GM18511 (cell line): ENCODE measurements around the gene IL12RB2.
A peak's percentile ranks its signal among the peaks of the same experiment; 100 is the strongest.
"Not testable (repeated sequence)": the region's sequence is repeated elsewhere in the genome, so short reads cannot be mapped to it uniquely, and the experiment has no call there.

Experiments used
- ATAC-seq: cut with Tn5 transposase; IDR thresholded peaks from one replicate; pipeline ENCODE4 v1.9.1; 2021; ENCODE audit warnings: mild to moderate bottlenecking, moderate library complexity; ENCODE audit not compliant: unreplicated experiment

IL12RB2 gene

DNA sequence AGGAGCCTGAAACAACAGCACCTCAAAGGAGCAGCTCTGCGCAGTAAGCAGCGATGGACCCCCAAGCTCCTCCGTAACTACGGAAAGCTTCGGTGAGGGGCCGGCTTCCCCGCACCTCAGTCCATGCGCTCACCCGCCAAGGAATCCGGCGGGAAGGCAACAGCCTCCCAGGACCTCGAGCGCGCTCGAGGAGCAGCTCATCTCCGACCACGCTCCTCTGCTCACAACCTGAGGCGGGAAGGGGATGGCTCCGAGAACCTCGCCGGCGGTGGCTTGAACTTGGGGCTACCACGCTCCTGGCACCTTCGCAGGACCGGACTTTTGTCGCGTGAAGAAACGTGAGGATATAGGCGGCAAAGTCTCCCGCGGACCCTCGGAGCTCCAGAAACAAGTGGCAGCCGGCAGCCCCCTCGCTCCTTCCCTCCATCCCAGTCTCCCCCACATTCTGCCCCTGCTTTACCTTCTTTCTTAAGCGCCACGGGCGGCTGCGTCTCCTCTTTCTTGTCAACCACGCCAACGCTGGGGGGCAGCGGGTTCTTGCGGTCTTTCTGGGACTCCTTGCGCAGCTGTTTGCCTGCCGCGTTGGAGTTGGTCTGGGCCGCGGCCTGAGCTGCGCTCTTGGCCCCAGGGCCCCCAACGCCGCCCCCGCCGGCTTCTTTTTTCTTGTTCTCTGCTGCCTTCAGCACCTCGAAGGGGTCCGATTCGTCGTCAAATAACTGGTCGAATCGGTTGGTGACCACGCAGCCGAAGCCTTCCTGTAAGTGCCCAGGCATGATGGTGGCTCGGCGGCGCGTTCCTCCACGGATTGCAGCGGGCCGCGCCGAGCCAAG is 122.1 kb downstream of the IL12RB2 start:
- peak; percentile 3 for ATAC-seq

DNA sequence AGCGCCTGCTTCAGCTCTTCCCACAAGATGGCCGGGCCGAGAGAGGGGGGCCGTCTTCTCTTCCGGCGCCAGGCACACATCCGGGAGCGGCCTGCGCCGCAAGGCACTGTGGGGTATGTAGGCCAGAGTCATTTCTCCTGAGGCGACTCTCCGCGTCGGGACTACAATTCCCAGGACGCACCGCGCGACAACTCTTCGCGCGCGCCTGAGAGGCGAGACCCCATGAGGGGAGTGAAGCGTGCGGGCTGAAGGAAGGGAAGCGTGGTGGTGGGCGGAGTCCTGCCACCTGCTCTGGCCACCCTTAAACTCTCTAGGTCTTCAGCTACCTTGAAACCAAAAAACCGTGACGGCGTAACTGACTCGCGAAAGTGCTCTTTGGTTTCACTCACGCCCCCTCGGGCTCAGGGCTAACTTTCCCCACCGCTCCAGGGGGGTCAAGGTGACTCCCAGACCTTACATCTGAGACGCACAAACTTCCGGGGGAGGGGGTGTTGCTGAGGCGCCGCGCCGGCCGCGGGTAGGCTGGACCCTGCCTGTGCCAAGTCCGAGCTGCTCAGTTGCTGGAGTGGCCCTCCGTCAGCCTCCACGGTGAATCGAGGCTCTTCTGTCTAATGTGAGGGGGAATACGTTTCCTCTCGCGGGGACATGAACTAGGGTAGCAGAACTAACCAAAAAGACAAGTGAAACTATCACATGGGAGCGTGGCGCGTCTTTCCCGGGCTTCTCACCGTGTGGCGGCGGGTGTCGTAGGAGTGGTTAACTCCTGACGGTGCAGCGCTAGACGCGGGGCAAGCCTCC is 122.9 kb downstream of the IL12RB2 start, which contains the start of gene SERBP1:
Gene SERBP1, minus strand, starts transcription at position 45 of the 798 bp plus-strand sequence. CDS start 102 bp downstream, outside the sequence.
- ATAC-seq = peak; percentile 87

DNA sequence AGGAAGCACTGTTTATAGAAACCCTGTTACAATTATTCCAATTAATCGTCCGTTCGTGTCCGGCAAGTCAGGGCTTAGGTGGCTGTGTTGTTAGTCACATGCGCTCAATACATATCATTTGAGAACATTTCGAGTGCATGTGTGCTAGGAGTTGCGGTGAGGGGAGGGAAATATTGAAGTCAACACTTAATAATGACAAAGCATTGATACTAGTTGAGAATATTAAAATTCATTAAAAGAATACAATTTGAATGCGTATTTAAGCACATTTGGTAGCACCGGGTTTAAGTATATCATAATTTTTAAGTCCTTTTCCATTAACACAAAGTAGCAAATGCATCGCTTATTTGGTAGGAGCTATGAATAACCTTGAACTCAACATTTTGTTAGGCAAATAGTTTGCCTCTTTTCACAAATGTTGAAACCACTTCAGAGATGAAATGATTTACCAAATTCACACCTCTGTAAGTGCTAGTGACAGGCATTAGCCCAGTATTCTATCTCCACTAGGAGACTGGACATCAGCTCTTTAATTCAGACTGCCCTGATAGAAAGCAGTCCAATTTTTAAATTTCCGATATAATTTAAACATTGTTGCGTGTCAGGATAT is 123.6 kb downstream of the IL12RB2 start:
- no peak for ATAC-seq

DNA sequence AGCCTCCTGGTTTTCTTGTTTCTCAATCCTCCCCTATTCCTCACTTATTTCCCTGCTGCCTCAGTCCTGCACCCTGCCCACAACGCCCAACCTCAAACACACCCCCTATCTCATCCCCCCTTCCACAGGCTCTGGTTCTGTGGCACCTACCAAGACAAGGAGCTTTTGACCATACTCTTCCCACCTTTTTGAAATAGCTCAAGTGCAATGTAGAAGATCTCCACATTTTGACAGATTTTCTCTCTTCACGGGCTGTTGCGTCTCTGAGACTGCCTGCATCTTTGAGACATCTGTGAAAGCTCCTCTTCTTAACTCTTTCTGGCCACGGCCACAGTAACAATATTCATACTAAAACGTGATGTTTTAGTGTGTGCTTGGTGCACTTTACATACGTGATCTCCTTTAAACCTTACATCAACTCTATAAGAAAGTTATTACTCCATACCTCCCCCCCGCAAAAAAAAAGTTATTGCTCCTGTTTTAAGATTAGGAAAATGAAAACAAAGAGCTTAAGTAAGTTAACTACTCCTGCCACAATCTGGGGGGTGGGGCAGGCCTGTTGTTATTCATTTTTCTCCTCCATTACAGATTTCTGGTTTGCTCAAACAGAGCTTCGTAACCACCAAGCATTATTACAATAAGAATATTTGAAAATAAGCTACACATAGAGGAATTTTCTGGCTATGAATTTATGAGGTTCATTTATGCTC is 124.4 kb downstream of the IL12RB2 start:
- no peak for ATAC-seq

DNA sequence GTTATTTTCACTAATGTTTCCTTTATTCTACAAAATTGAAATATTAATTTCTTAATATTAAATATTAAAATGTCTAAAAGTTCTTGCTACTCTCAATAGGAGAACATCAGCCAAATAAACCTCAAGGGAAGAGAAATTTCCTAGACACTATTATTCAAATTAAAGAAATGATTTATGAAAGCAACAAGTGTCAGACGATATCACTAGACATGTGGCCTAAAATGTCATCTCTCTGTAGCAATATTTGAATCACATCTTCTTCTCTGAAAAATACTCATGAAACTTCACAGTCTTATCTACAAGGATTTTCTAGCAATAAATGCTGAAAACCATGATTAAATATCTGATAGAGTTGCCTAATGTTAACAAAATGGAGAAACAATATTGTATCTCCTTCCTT is 125.1 kb downstream of the IL12RB2 start:
- ATAC-seq = no peak

DNA sequence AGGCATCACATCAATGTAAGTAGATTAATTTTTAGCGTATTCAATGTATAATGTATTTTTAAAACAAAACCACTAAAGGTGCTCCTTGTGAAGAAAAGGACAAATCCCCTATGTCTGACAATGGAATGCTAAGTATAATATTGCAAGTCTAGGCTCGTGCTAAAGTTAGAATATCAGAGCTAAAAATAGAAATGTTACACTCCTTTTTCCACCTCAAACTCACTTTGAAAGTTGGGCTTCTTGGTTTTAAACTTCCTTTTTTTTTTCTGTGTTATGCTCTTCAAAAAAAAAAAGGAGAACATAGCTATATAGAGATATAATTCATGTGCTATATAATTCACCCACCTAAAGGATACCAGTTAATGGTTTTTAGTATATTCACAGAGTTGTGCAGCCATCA is 126.2 kb downstream of the IL12RB2 start:
- ATAC-seq = no peak

DNA sequence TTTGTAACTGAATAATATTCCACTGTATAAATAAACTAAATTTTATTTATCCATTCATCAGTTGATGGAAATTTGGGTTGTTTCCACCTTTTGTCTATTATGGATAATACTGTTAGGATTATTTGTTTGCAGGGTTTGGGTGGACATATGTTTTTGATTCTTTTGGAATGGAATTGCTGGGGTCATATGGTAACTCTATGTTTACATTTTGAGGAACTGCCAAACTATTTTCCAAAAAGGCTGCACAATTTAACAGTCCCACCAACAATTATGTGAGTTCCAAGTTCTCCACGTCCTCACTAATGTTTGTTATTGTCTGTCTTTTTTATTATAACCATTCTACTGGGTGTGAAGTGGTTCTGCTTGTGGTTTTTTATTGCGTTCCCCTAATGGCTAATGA is 126.8 kb downstream of the IL12RB2 start:
- ATAC-seq = no peak

DNA sequence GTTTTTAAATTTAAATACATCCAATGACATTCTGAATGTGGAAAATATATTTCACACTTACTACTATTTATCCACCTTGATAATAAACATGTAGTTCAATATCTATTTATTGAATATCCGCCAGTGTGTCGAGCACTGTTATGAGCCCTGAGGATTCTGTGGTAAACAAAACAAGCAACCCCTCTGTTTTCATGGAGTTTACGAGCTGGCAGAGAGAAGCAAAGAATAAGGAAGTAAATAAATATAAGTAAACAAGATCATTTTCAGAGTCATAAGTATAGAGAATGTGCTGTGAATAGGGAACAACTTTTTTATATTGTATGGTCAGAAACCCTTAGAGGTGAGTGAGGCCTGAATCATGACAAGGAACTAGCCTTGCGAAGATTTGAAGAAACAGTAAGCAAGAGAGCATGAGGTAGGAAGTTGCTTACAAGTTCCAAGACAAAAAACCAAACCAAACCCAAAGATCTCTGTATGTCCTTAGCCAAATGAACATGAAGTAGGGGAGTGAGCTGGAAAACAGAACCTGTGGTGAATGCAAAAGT is 128.9 kb downstream of the IL12RB2 start:
- no peak for ATAC-seq

DNA sequence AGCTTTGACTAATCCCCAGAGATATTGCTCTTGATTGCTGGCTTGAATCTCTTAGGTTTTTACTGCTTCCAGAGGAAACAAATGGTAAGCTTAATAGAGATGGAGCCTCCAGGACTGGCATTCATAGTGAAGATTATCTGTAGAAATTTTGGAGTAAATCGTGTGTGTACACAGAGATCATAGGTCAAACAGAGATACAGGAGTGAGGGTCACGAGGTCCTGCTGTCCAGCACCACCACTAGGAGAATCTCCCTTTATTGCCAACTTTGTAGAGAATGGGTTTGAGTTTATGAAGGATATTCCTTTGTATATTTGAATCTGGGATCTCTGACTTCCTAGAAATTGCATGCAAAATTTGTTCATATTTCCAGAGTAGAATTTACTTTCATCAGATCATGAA is 130.3 kb downstream of the IL12RB2 start:
- ATAC-seq = no peak

DNA sequence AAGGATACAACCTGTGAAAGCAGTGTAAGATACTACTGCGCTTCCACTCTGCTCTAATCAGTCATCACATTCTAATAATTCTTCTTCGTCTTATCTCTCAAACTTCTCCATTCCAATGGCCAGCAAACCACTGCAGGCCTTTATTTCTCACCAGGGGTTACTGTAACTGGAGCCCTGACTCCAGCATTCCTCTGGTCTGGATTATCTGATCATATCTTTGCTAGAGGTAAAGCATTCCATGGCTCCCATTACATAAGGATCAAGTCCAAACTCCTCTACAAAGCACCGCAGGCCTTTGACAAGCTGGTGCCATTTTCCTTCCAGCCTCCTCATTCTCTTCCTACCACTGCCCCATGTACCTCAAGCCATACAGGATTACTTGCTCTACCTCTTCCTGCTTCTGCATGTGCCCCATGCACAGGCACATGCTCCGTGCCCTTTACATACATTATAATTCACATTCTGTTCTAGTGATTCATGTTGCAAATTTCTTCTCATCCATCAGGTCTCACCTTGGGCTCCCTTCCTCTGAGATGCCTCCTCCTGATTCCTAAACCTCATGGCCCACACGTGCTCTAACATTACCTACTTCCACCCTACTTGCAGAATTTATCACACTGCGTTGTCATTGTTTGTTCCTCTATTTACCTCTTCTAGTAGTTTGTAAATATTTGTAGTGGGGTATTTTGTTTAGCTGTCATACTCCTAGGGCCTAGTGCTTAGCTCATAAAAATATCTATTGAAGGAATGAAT is 131.8 kb downstream of the IL12RB2 start:
- ATAC-seq = no peak

DNA sequence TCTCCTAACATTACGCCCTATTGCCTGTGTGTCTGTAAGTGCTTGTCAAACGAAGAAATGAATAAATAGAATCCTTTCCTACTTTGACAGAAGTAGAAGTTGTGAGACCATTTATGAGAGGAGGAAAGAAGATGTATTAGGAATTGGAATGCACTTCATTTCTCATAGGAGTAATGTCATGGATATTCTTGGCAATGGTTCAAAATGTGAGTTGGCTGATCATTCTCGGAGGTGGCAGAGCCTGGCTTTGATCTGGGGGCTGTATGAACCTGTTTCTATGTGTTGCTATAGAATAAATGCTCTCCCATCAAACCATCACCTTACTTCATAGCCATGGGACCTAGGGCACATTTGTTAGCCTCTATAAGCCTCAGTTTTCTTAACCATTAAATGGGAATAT is 132.7 kb downstream of the IL12RB2 start:
- no peak for ATAC-seq

DNA sequence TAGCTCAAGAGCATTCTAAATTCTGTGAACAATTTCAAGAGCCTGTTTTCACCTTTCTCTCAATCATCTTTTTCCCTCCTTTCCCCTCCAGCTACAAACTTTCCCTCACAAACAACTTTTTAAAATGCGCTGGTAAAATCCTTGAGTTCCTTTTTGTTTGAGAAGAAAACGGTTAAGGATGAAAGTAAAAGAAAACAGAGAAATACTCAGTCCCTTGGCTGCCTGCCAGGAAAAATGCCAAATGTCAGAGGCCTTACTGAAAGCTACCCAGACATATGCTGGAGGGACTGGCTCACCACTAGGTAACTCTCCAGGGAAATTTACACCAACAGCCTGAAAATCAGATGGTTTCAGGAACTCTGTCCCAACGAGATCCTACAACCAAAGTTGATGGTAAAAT is 133.5 kb downstream of the IL12RB2 start:
- peak; percentile 57 for ATAC-seq

DNA sequence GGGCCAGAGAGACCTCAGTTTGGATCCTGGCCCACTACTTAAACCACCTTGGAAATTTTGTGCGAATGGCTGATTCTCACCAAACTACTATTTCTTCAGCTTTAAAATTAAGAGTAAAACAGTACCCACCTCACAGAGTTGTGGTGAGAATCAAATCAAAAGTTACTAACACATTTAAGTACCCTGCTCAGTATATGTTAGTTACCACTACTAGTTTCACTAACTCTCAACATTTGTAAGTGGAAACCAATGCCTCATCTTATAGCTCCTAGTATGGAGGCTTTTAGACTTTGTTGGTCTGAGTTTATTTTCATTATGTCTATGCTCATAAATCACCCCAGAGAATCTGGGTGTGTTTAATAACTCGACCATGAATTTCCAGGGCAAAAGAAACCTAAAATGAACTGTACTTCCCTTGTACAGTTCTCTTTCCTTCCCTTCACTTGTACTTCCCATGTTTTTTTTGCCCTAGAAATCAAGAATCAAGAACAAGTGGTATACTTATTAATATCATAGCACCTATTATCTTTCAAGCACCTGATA is 134.1 kb downstream of the IL12RB2 start:
- peak; percentile 48 for ATAC-seq

DNA sequence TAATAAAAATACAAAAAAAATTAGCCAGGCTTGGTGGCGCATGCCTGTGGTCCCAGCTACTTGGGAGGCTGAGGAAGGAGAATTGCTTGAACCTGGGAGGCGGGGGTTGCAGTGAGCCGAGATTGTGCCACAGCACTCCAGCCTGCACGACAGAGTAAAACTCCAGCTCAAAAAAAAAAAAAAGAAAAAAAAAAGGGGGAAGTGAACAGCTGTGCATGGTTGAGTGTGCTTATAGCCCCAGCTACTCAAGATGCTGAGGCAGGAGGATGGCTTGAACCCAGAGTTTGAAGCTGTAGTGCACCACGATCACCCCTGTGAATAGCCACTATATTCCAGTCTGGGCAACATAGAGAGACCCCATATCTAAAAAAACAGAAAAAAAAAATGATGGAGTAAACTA is 138.3 kb downstream of the IL12RB2 start:
- ATAC-seq = not testable (repeated sequence)
